SU-DHL-6 (cell line): ENCODE measurements around the gene COQ10B.

Source experiments
- H2AFZ ChIP-seq: fragments of 200-600 bp; sonication (generic); 2 replicates; pipeline ENCODE4 v1.6.1; 2014; ENCODE audit warnings: low read depth, mild to moderate bottlenecking, moderate library complexity, mixed read lengths, antibody characterized with exemption, low read length; ENCODE audit not compliant: severe bottlenecking
- H3F3A ChIP-seq: fragments of 200-600 bp; shearing (Covaris generic); 2 replicates; pipeline ENCODE4 v1.6.0; 2016; ENCODE audit warnings: antibody characterized with exemption, mild to moderate bottlenecking; ENCODE audit not compliant: insufficient read depth
- H3K27ac ChIP-seq: fragments of 200-600 bp; sonication (generic); 2 replicates; pipeline ENCODE4 v1.5.1; 2016; ENCODE audit warnings: low read depth, mild to moderate bottlenecking, low read length, moderate library complexity, mixed read lengths
- H3K27me3 ChIP-seq: fragments of 200-600 bp; sonication (generic), shearing (Covaris generic); 2 replicates; pipeline ENCODE4 v1.6.0; 2014; ENCODE audit warnings: mild to moderate bottlenecking, low read length
- H3K36me3 ChIP-seq: fragments of 200-600 bp; sonication (generic); 2 replicates; pipeline ENCODE4 v1.6.1; 2014; ENCODE audit warnings: mild to moderate bottlenecking, low read length, mixed read lengths
- H3K4me2 ChIP-seq: fragments of 300-600, 200-600 bp; shearing (Covaris generic), sonication (generic); 2 replicates; pipeline ENCODE4 v1.6.0; 2014; ENCODE audit warnings: low read length, low read depth, mild to moderate bottlenecking; ENCODE audit not compliant: poor library complexity, severe bottlenecking
- H3K4me3 ChIP-seq: fragments of 200-600 bp; sonication (generic); 2 replicates; pipeline ENCODE4 v1.5.1; 2014; ENCODE audit warnings: antibody characterized with exemption, low read length, mild to moderate bottlenecking, mixed read lengths; ENCODE audit not compliant: insufficient read depth, poor library complexity, severe bottlenecking
- H3K79me2 ChIP-seq: fragments of 200-600 bp; sonication (generic); 2 replicates; pipeline ENCODE4 v1.6.1; 2014; ENCODE audit warnings: mild to moderate bottlenecking, low read length, moderate library complexity; ENCODE audit not compliant: insufficient read depth
- H3K9ac ChIP-seq: fragments of 200-600 bp; sonication (generic); 2 replicates; pipeline ENCODE4 v1.7.0; 2014; ENCODE audit warnings: mild to moderate bottlenecking, low read length
- H3K9me2 ChIP-seq: fragments of 200-600 bp; sonication (generic); replicated peaks from 2 replicates; pipeline ENCODE4 v1.6.1; 2014; ENCODE audit warnings: low read length; ENCODE audit not compliant: insufficient read depth
- H3K9me3 ChIP-seq: fragments of 200-600 bp; sonication (generic); 2 replicates; pipeline ENCODE4 v1.6.1; 2014; ENCODE audit warnings: low read length, mixed read lengths; ENCODE audit not compliant: insufficient read depth
- H4K20me1 ChIP-seq: fragments of 200-600 bp; sonication (generic); 2 replicates; pipeline ENCODE4 v1.6.1; 2014; ENCODE audit warnings: low read depth, mild to moderate bottlenecking, antibody characterized with exemption, low read length, moderate library complexity, mixed read lengths
- CTCF ChIP-seq: fragments of 200-600 bp; sonication (generic); IDR thresholded peaks from one replicate; pipeline ENCODE4 v1.5.1; 2017; ENCODE audit warnings: antibody characterized with exemption, mild to moderate bottlenecking, low read length, moderate library complexity; ENCODE audit not compliant: insufficient read depth, poor library complexity, severe bottlenecking
- EZH2phosphoT487 ChIP-seq: fragments of 200-600 bp; sonication (generic), shearing (Covaris generic); conservative IDR thresholded peaks from 2 replicates; pipeline ENCODE4 v1.6.1; 2018; ENCODE audit warnings: mild to moderate bottlenecking, antibody characterized with exemption, low read length, moderate library complexity, mixed read lengths

The COQ10B gene

DNA sequence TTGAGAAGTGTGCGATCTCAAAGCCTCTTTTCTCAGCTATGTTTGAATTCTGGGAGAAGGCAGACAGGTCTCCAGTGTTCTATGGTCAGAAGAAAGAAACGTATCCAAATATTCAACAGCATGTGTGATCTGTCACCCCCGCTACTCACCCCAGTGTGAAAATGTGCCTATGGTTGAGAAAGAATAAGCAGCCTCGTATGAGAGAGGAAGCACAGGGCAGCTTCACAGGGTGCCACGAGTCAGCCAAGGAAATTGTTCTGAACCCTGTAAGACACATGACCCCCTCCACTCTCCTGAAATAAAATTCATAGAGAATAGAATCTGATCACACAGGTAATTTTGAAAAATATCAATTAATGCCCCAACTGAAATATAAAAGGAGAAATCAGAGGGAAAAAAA lies 10.5 kb upstream of the COQ10B start:
- no peaks in the 10 kb centered on the region for H3K36me3 ChIP-seq
- H3K27me3 ChIP-seq, result no peaks in the 10 kb centered on the region
- H3K4me3 ChIP-seq, result no peak overlapping the region
- H3K9me2 ChIP-seq, result no peaks in the 10 kb centered on the region
- no peak overlapping the region for H3K27ac ChIP-seq
- H4K20me1 ChIP-seq, result no peaks in the 10 kb centered on the region
- H3K4me2 ChIP-seq, result no peak overlapping the region
- TF ChIP-seq EZH2phosphoT487, result no peak
- TF ChIP-seq CTCF, result no peak
- no peaks in the 10 kb centered on the region for H3K79me2 ChIP-seq
- H3F3A ChIP-seq, result 0 out of 2 replicates have a peak, but pooled peaks cover 2% of the 10 kb centered on the region
- no peak overlapping the region for H2AFZ ChIP-seq
- H3K9me3 ChIP-seq, result no peaks in the 10 kb centered on the region
- H3K9ac ChIP-seq, result no peak overlapping the region

GRCh38 chr2:197445746-197446145 lies 7.6 kb upstream of the COQ10B start:
- H3K9ac ChIP-seq, result no peak overlapping the region
- no peaks in the 10 kb centered on the region for H3K79me2 ChIP-seq
- H3K27me3 ChIP-seq, result no peaks in the 10 kb centered on the region
- H3K27ac ChIP-seq, result no peak overlapping the region
- H3K9me3 ChIP-seq, result no peaks in the 10 kb centered on the region
- H3K9me2 ChIP-seq, result no peaks in the 10 kb centered on the region
- no peaks in the 10 kb centered on the region for H4K20me1 ChIP-seq
- 0 out of 2 replicates have a peak, but pooled peaks cover 3% of the 10 kb centered on the region for H3F3A ChIP-seq
- no peaks in the 10 kb centered on the region for H3K36me3 ChIP-seq
- no peak overlapping the region for H2AFZ ChIP-seq
- H3K4me3 ChIP-seq, result no peak overlapping the region
- H3K4me2 ChIP-seq, result no peak overlapping the region
- TF ChIP-seq CTCF (no peak), EZH2phosphoT487 (no peak)

GRCh38 chr2:197446844-197447243 lies 6.5 kb upstream of the COQ10B start:
- H2AFZ ChIP-seq, result no peak overlapping the region
- no peak overlapping the region for H3K4me2 ChIP-seq
- no peaks in the 10 kb centered on the region for H3K9me2 ChIP-seq
- 0 out of 2 replicates have a peak, but pooled peaks cover 3% of the 10 kb centered on the region for H3F3A ChIP-seq
- no peaks in the 10 kb centered on the region for H3K79me2 ChIP-seq
- no peaks in the 10 kb centered on the region for H3K36me3 ChIP-seq
- H3K9me3 ChIP-seq, result no peaks in the 10 kb centered on the region
- H4K20me1 ChIP-seq, result no peaks in the 10 kb centered on the region
- no peak overlapping the region for H3K4me3 ChIP-seq
- no peak overlapping the region for H3K9ac ChIP-seq
- no peaks in the 10 kb centered on the region for H3K27me3 ChIP-seq
- no peak overlapping the region for H3K27ac ChIP-seq
- TF ChIP-seq EZH2phosphoT487 (no peak), CTCF (no peak)
